ENCODE data around the gene AP1M1. TPM values are rescaled to one million over a fixed set of nuclear protein-coding genes. Genes with fewer than 3 reads are reported as not detected.

The AP1M1 gene
- total RNA-seq, 6 experiments from 2014 or later = 44.5 to 102 (median 62.5) TPM

DNA sequence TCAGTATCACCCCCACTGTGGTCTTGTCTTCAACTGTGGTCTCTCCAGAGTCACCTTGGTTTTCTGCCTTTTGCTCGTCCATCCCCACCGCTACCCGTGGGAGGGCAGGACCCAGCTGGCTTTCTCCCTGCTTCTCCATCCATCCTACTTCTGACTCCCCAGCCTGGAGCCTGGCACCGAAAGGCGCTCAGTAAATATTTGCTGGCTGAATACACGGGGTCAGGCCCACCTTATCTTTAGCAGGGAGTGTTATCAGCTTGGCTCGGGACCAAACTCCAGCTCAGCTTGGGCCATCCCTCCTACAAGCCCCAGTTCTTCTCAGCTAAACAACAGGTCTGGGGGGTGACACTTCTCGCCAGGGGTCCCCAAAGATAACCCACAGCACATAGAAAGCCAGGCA lies 64.9 kb downstream of the AP1M1 start:
- no peak overlapping the region for H3K4me3 ChIP-seq
- no peaks in the 10 kb centered on the region for H3K36me3 ChIP-seq
- TF ChIP-seq POLR2A (IDR thresholded peaks at IDR 0.05) = no peak
- TF ChIP-seq, protein P1, sequence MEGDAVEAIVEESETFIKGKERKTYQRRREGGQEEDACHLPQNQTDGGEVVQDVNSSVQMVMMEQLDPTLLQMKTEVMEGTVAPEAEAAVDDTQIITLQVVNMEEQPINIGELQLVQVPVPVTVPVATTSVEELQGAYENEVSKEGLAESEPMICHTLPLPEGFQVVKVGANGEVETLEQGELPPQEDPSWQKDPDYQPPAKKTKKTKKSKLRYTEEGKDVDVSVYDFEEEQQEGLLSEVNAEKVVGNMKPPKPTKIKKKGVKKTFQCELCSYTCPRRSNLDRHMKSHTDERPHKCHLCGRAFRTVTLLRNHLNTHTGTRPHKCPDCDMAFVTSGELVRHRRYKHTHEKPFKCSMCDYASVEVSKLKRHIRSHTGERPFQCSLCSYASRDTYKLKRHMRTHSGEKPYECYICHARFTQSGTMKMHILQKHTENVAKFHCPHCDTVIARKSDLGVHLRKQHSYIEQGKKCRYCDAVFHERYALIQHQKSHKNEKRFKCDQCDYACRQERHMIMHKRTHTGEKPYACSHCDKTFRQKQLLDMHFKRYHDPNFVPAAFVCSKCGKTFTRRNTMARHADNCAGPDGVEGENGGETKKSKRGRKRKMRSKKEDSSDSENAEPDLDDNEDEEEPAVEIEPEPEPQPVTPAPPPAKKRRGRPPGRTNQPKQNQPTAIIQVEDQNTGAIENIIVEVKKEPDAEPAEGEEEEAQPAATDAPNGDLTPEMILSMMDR (IDR thresholded peaks at IDR 0.05) = no peak
- intact Hi-C loops (cut with DNase I) = no loop called here
- H3K4me1 ChIP-seq = peaks cover 0 to 30% (median 13%) of the 10 kb centered on the region in 4 donors
- no peaks in the 10 kb centered on the region for H3K27me3 ChIP-seq
- ATAC-seq (peak; percentile 80 to 87 (median 85)), DNase-seq (peak; percentile 83 to 87 (median 83))
- 21% methylated on average over 7 of the region's 8 CpGs for WGBS (ENCODE audit: insufficient coverage, low coverage, low lambda C conversion rate, missing lambda C conversion rate)
- peak overlapping the region in 2 of 3 donors; percentile 55 to 61 for H3K27ac ChIP-seq
- no peaks in the 10 kb centered on the region for H3K9me3 ChIP-seq

DNA sequence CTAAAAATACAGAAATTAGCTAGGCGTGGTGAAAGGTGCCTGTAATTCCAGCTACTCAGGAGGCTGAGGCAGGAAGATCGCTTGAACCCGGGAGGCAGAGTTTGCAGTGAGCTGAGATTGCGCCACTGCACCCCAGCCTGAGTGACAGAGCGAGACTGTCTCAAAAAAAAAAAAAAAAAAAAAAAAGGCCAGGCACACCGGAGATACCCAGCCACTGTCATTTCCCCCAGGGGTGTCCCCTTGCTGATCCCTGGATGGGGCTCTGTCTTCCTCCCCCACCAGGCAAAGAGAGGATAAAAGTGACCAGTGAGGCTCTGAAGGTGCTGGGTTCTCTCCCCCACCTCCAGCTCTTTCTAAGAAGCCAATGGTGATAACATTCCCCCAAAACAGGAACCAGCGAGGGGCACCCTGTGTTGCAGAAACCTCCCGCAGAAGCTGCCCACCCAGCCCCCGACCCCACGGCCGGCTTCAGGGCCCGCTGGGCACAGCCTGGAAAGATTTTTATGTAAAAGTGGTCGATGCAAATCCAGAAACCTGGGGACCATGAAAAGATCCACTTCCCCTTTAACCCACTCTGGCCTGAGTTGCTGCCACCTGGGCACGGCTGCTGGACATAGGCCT lies 65.5 kb downstream of the AP1M1 start:
- intact Hi-C loops (cut with DNase I) = no loop called here
- no peak for TF ChIP-seq POLR2A (IDR thresholded peaks at IDR 0.05)
- Histone ChIP-seq H3K27me3 (no peaks in the 10 kb centered on the region), H3K4me1 (peaks cover 0 to 29% (median 13%) of the 10 kb centered on the region in 4 donors), H3K9me3 (no peaks in the 10 kb centered on the region), H3K27ac (peak overlapping the region in 2 of 3 donors; percentile 55 to 61), H3K36me3 (no peaks in the 10 kb centered on the region), H3K4me3 (no peak overlapping the region)
- DNase-seq (peak in 2 of 3 donors; percentile 51 to 73), ATAC-seq (peak; percentile 34 to 52 (median 46))
- 34% methylated on average over 10 of the region's 14 CpGs for WGBS (ENCODE audit: insufficient coverage, low coverage, low lambda C conversion rate, missing lambda C conversion rate)

DNA sequence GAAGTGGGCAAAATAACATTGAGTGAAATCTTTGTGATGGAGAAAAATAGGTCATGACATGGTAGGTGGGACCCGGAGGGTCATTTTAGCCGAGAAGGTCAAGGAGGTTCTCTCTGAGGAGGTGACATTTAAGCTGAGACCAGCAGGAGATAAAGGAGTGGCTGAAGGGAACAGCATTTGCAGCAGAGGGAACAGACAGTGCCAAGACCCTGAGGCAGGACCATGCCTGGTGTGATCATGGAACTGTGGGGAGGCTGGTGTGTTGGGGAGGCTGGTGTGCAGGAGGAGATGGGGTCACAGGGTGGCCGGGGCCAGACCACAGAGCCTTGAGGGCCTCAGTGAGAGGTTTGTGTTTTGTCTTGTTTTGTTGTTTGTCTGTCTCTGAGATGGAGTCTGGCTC lies 67.5 kb downstream of the AP1M1 start:
- Histone ChIP-seq H3K27ac (no peak overlapping the region), H3K27me3 (no peaks in the 10 kb centered on the region), H3K4me3 (no peak overlapping the region), H3K36me3 (no peaks in the 10 kb centered on the region), H3K4me1 (peaks cover 0 to 22% (median 9%) of the 10 kb centered on the region in 4 donors), H3K9me3 (no peaks in the 10 kb centered on the region)
- 52% methylated on average over 2 of the region's 3 CpGs for WGBS (ENCODE audit: insufficient coverage, low coverage, low lambda C conversion rate, missing lambda C conversion rate)
- intact Hi-C loops (cut with DNase I) = no loop called here
- DNase-seq (no peak), ATAC-seq (no peak)
- TF ChIP-seq, protein P1 (IDR thresholded peaks at IDR 0.05) = no peak
- no peak for TF ChIP-seq POLR2A (IDR thresholded peaks at IDR 0.05)

DNA sequence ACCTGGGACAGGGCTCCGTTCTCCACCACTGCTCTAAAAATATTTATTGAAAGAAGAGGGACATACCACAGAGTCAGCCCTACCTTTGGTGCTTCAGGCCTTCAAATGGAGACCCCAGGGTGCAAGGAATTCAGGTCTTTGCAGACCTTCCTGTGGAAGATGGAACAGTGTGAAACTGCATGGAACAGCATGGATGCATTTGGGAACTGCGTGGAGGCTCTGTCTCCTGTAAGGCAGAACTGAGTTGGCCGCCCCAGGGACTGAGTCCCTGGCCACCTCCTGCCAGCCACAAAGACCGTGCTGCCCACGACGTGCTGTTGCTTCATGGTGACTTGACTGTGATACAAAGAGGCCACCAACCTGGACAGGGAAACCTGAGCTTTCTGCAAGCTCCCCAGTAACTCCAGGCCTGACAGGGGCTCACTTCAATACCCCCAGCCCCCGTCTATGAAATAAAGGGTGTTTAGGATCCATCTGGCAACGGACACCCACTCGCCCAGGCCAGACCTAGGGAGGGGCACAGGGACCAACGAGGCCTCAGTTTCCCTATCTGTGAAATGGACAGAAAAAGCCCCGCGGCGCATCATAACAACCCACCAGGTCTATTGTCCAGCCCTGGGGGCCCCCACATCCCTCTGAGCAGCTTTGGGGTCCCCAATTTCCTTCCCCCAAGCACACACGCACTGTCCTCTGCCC lies 68.3 kb downstream of the AP1M1 start:
- no peak overlapping the region for H3K4me3 ChIP-seq
- intact Hi-C loops (cut with DNase I) = no loop called here
- no peaks in the 10 kb centered on the region for H3K9me3 ChIP-seq
- H3K27ac ChIP-seq = no peak overlapping the region
- ATAC-seq (no peak), DNase-seq (no peak)
- H3K27me3 ChIP-seq = no peaks in the 10 kb centered on the region
- H3K4me1 ChIP-seq = peaks cover 0 to 22% (median 9%) of the 10 kb centered on the region in 4 donors
- 74% methylated on average over 4 of the region's 14 CpGs for WGBS (ENCODE audit: insufficient coverage, low coverage, low lambda C conversion rate, missing lambda C conversion rate)
- TF ChIP-seq, protein P1 (IDR thresholded peaks at IDR 0.05) = no peak
- no peak for TF ChIP-seq POLR2A (IDR thresholded peaks at IDR 0.05)
- no peaks in the 10 kb centered on the region for H3K36me3 ChIP-seq

DNA sequence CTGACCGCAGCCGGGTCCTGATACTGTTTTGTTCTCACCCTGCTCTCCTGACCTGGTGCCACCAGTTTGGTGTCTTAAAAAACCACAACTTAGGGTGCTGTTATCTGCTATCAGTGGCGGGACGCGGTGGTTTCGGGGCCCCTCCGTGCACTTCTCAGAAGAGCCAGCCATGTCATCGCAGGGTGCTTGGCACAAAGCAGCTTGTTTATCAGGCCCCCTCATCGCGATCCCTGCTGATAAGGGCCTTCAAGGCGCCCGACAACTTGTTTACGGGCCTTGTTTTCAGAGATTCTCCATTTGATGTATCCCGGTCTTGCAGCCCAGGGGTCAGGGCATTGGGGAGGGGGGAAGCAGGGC lies 68.9 kb downstream of the AP1M1 start:
- Histone ChIP-seq H3K27me3 (no peaks in the 10 kb centered on the region), H3K4me1 (peaks cover 0 to 22% (median 9%) of the 10 kb centered on the region in 4 donors), H3K9me3 (no peaks in the 10 kb centered on the region), H3K27ac (no peak overlapping the region), H3K4me3 (no peak overlapping the region), H3K36me3 (no peaks in the 10 kb centered on the region)
- TF ChIP-seq, protein P1 (IDR thresholded peaks at IDR 0.05) = no peak
- TF ChIP-seq POLR2A (IDR thresholded peaks at IDR 0.05) = no peak
- intact Hi-C loops (cut with DNase I) = no loop called here
- ATAC-seq (no peak), DNase-seq (no peak)
- 70% methylated on average over 3 of the region's 14 CpGs for WGBS (ENCODE audit: insufficient coverage, low coverage, low lambda C conversion rate, missing lambda C conversion rate)
